ENCODE data around the gene CNIH4.

CNIH4 gene

DNA sequence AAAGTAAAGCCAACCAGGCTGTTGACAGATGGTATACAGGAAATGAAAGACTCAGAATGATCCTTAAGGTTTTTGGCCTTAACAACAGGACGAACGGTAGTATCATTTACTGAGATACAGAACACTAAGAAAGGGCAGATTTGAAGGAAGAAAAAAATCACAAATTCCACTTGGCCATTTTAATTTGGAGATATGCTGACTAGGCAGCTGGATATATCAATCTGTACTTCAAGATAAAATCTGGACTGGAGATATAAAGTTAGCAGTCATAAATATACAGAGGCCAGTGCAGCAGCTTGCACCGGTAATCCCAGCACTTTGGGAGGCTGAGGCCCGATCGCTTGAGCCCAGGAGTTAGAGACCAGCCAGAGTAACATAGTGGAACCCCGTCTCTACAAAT is 28.0 kb upstream of the CNIH4 start:
- no peaks in the 10 kb centered on the region for H3K9me3 ChIP-seq (ENCODE audit: insufficient read depth, low read length)
- peaks cover 58% of the 10 kb centered on the region for H3K79me2 ChIP-seq (ENCODE audit: insufficient read depth, low read length)
- no peaks in the 10 kb centered on the region for H3K9me2 ChIP-seq (replicated peaks; ENCODE audit: insufficient read depth, low read length)
- no peaks in the 10 kb centered on the region for H3F3A ChIP-seq (ENCODE audit: insufficient read depth)
- peak overlapping the region; percentile 72 for H3K4me2 ChIP-seq (ENCODE audit: low read depth, low read length, poor library complexity, severe bottlenecking)
- H4K20me1 ChIP-seq (ENCODE audit: low read depth, low read length) = no peaks in the 10 kb centered on the region
- H3K27ac ChIP-seq (ENCODE audit: low read depth, low read length) = no peak overlapping the region
- H3K4me3 ChIP-seq (ENCODE audit: insufficient read depth, low read length, poor library complexity, severe bottlenecking) = peak overlapping the region; percentile 85
- no peak overlapping the region for H2AFZ ChIP-seq (ENCODE audit: low read depth, low read length, severe bottlenecking)
- H3K9ac ChIP-seq (ENCODE audit: low read length) = peak overlapping the region; percentile 79
- H3K27me3 ChIP-seq (ENCODE audit: low read length) = no peaks in the 10 kb centered on the region
- no peak for TF ChIP-seq EZH2phosphoT487 (conservative IDR thresholded peaks at IDR 0.05; ENCODE audit: low read length)
- TF ChIP-seq, protein P1, sequence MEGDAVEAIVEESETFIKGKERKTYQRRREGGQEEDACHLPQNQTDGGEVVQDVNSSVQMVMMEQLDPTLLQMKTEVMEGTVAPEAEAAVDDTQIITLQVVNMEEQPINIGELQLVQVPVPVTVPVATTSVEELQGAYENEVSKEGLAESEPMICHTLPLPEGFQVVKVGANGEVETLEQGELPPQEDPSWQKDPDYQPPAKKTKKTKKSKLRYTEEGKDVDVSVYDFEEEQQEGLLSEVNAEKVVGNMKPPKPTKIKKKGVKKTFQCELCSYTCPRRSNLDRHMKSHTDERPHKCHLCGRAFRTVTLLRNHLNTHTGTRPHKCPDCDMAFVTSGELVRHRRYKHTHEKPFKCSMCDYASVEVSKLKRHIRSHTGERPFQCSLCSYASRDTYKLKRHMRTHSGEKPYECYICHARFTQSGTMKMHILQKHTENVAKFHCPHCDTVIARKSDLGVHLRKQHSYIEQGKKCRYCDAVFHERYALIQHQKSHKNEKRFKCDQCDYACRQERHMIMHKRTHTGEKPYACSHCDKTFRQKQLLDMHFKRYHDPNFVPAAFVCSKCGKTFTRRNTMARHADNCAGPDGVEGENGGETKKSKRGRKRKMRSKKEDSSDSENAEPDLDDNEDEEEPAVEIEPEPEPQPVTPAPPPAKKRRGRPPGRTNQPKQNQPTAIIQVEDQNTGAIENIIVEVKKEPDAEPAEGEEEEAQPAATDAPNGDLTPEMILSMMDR (IDR thresholded peaks at IDR 0.05; ENCODE audit: insufficient read depth, low read length, poor library complexity, severe bottlenecking) = no peak
- no peaks in the 10 kb centered on the region; the same call in 1 of the 2 replicates for H3K36me3 ChIP-seq (ENCODE audit: low read length)

DNA sequence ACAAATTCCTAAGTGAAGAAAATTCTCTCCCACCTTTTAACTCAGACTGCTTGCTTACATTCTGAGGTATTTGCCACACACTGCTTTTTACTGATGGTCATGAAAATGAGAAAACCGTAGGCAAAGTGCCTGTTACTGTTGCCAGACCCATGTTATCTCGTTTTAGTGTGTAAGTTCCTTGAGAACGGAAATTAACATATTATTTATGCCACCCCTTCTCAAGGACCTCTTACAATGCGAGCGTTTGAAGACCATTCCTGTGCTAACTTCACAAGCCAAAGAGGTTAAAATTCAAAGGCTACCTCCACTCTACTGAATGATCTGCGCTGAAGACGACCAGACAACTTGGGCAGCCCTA is 27.2 kb upstream of the CNIH4 start:
- no peaks in the 10 kb centered on the region for H3K27me3 ChIP-seq (ENCODE audit: low read length)
- H2AFZ ChIP-seq (ENCODE audit: low read depth, low read length, severe bottlenecking) = peak overlapping the region; percentile 72
- H3K9ac ChIP-seq (ENCODE audit: low read length) = peak overlapping the region; percentile 79
- no peaks in the 10 kb centered on the region; the same call in 1 of the 2 replicates for H3K36me3 ChIP-seq (ENCODE audit: low read length)
- H3K27ac ChIP-seq (ENCODE audit: low read depth, low read length) = peak overlapping the region; percentile 82
- no peaks in the 10 kb centered on the region for H4K20me1 ChIP-seq (ENCODE audit: low read depth, low read length)
- no peaks in the 10 kb centered on the region for H3K9me3 ChIP-seq (ENCODE audit: insufficient read depth, low read length)
- peak overlapping the region; percentile 85 for H3K4me3 ChIP-seq (ENCODE audit: insufficient read depth, low read length, poor library complexity, severe bottlenecking)
- H3K4me2 ChIP-seq (ENCODE audit: low read depth, low read length, poor library complexity, severe bottlenecking) = peak overlapping the region; percentile 72
- H3K79me2 ChIP-seq (ENCODE audit: insufficient read depth, low read length) = peaks cover 49% of the 10 kb centered on the region
- H3F3A ChIP-seq (ENCODE audit: insufficient read depth) = no peaks in the 10 kb centered on the region
- no peaks in the 10 kb centered on the region for H3K9me2 ChIP-seq (replicated peaks; ENCODE audit: insufficient read depth, low read length)
- TF ChIP-seq EZH2phosphoT487 (conservative IDR thresholded peaks at IDR 0.05; ENCODE audit: low read length) = no peak
- TF ChIP-seq, protein P1 (IDR thresholded peaks at IDR 0.05; ENCODE audit: insufficient read depth, low read length, poor library complexity, severe bottlenecking) = no peak

GRCh38 chr1:224329842-224330753 is 26.6 kb upstream of the CNIH4 start, which contains the start of gene NVL:
TSS of gene NVL (minus strand) at chr1:224330172. CDS start at chr1:224330127, 45 bp downstream.
- Histone ChIP-seq H4K20me1 (ENCODE audit: low read depth, low read length) (no peaks in the 10 kb centered on the region), H3K9me2 (replicated peaks; ENCODE audit: insufficient read depth, low read length) (no peaks in the 10 kb centered on the region), H3K79me2 (ENCODE audit: insufficient read depth, low read length) (peaks cover 46% of the 10 kb centered on the region), H3K9me3 (ENCODE audit: insufficient read depth, low read length) (no peaks in the 10 kb centered on the region), H3K27ac (ENCODE audit: low read depth, low read length) (peak within 1 kb of the TSS; percentile 82), H3F3A (ENCODE audit: insufficient read depth) (no peaks in the 10 kb centered on the region), H2AFZ (ENCODE audit: low read depth, low read length, severe bottlenecking) (peak within 1 kb of the TSS; percentile 72), H3K36me3 (ENCODE audit: low read length) (no peaks in the 10 kb centered on the region; the same call in 1 of the 2 replicates), H3K27me3 (ENCODE audit: low read length) (no peaks in the 10 kb centered on the region), H3K9ac (ENCODE audit: low read length) (peak within 1 kb of the TSS; percentile 79), H3K4me2 (ENCODE audit: low read depth, low read length, poor library complexity, severe bottlenecking) (peak within 1 kb of the TSS; percentile 72), H3K4me3 (ENCODE audit: insufficient read depth, low read length, poor library complexity, severe bottlenecking) (peak within 1 kb of the TSS; percentile 85)
- TF ChIP-seq, protein P1 (IDR thresholded peaks at IDR 0.05; ENCODE audit: insufficient read depth, low read length, poor library complexity, severe bottlenecking) = no peak
- TF ChIP-seq EZH2phosphoT487 (conservative IDR thresholded peaks at IDR 0.05; ENCODE audit: low read length) = no peak

All from SU-DHL-6 (cell line).